Stimulated activated CD4-positive, alpha-beta T cell treated with anti-CD3 and anti-CD28 coated beads, Interleukin-2, amount 100 ng/mL, for 4 hours (primary cell): ENCODE data around the gene TRPC1.
"Not testable (repeated sequence)": the region's sequence is repeated elsewhere in the genome, so short reads cannot be mapped to it uniquely, and the experiment has no call there.

ENCODE experiments used
- DNase-seq: peaks from one replicate; pipeline ENCODE4 v3.0.0-alpha.2; 2020; ENCODE audit warnings: low read depth

The TRPC1 gene

DNA sequence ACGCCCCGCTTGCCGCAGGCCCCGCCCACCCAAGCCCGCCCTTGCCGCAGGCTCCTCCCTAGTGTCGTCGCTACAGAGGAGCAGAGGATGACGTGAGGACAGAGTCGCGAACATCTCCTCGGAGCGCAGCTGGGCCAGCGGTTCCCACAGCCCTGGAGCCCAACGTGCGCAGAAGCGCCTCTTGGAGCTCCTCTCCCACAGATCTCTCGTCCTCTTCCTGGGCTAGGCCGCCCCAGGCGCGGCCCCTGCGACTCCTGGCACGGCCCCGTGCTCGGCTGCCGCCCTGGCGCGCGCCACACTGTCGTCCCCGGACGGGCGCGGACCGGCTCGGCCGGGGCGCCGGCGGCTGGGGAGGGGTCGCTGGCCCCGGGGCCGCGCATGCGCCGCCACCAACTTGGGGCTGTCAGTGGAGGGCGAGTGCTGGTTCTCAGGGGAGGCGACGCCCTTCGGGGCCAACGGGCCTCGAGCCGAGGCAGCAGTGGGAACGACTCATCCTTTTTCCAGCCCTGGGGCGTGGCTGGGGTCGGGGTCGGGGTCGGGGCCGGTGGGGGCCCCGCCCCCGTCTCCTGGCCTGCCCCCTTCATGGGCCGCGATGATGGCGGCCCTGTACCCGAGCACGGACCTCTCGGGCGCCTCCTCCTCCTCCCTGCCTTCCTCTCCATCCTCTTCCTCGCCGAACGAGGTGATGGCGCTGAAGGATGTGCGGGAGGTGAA lies at the start of gene TRPC1:
TRPC1 (plus strand) TSS at position 67 of the 714 bp plus-strand sequence; CDS start at position 593, 526 bp downstream.
- peak; percentile 61 for DNase-seq

DNA sequence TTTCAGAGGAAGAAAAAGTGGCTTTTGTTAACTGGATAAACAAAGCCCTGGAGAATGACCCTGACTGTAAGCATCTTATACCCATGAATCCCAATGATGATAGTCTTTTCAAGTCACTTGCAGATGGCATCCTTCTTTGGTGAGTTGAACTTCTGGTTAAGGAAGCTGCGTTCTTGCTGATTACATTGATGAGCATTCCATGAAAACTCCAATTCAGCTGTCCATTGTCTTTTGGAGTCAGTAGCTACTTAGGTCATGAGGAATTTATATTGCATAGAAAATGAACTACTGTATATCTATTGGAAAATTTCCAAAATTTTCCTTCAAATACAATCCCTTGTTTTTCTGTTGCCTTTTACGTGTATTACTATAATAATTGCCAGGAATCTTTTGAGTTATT lies 47.7 kb upstream of the TRPC1 start:
- DNase-seq = no peak

DNA sequence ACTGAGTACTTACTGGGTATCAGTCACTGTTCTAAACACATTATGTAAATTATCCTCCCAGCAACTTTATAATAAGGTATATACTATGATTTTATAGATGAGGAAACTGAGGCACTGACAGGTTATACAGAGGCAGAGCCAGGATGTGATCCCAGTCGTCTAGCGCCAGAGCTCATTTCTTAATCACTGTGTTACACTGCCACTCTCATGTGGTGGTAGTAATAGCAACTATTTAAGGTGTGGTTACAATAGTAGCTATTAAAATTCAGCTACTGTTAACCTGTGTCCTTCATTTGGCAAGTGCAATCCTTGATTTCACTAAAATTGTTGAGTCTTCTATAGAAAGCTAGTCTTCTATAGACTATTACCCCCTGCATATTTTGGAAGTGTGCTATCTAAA lies 43.1 kb upstream of the TRPC1 start:
- DNase-seq = no peak

DNA sequence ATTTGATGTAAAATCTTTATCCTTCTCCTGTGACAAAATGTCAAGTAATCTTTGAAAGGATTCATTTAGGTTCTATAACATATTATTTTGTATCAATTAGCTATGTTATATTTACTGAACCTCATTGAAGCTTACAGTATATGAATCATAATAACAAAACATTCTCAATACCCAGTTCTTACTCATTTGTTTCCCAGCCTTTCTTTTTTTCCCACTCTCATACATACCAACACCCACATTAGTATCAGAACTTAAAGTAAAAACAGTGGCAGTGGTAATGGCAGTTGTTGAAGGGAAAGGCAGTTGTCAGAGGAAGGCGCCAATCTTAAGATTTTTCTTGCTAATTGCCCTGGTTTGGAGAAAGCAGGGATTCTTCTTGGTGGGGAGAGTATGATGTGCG lies 33.2 kb upstream of the TRPC1 start:
- DNase-seq = no peak

DNA sequence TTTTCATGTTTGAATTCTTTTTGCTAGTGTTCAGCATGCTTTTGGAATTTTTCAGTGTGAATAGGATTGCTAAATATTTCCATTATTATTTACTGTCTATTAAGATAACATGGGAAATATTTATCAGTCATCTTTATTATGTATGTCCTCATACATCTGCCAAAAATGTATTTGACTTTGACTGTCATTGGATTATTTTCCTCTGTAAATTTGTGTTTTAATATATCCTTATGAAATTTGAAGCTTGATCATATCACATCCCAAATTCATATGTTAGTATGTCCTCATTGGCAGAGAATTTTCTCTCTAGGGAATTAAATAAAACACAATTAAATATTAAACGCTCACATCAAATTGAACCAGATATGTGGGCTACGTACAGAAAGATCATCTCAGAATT lies 32.3 kb upstream of the TRPC1 start:
- no peak for DNase-seq

DNA sequence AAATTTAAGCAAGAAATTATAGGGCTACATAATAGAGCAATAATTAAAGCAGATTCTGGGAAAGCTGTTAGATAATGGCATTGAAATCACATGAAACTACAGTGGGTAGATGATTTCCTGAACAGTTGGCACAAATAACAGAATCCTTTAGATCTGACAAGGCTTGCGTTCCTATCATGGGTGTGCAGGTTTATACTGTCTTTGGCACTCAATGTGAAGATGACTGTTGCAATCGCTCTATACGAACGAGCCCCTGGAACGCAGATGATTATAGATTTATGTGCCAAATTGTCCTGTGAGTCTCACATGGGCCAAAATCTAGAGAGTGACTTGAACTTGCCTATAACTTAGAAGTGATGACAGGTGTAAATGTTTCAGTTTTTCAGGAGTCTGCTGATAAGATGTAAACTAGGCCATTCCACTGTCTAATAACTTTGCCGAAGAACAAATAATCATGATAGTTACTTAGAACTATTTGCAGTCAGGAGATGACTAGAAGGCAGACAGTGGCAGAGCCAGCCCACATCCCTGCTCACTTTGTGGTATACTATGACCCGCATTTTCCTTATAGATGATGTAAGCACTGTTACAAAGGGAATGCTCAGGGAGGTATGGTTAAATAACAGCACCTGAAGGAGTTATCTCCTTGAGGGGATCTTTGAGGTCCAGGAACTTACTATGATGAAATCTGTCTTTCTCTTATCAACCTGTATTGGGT lies 30.5 kb upstream of the TRPC1 start:
- no peak for DNase-seq

DNA sequence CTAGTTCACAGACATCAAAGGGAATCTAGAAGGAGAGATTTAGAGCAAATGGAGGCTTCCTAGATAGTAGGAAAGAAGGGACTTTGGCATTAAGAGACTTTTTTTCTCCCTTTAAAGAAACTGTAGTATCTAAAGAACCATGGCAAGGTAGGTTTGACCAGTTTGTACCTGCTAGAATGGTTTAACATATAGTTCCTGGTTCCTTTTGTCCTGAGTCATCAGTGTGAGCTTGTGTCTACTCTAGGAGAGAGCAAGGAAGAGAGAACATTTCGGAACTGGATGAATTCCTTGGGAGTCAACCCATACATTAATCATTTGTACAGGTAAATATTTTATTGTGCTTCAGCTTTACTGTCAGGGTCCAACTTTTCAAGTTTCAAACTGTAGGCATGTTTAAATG lies 29.6 kb upstream of the TRPC1 start:
- no peak for DNase-seq

DNA sequence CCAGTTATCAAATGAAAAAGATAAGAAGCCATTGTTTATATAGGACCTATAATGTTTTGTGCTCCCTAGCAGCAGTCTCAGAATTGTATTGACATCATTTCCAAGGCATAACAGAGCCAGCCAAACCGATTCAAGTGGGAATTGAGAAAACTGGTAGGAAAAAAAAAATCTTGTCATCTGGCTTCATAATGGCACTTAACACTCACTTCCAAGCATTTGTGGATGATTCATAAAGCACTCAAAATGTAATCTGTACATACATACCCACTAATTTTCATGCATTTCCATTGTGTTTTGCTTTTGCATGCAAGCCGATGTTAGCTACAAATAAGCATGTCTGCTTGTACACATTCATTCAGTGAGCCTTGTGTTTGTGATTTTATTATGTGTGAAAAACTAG lies 18.6 kb upstream of the TRPC1 start:
- no peak for DNase-seq

DNA sequence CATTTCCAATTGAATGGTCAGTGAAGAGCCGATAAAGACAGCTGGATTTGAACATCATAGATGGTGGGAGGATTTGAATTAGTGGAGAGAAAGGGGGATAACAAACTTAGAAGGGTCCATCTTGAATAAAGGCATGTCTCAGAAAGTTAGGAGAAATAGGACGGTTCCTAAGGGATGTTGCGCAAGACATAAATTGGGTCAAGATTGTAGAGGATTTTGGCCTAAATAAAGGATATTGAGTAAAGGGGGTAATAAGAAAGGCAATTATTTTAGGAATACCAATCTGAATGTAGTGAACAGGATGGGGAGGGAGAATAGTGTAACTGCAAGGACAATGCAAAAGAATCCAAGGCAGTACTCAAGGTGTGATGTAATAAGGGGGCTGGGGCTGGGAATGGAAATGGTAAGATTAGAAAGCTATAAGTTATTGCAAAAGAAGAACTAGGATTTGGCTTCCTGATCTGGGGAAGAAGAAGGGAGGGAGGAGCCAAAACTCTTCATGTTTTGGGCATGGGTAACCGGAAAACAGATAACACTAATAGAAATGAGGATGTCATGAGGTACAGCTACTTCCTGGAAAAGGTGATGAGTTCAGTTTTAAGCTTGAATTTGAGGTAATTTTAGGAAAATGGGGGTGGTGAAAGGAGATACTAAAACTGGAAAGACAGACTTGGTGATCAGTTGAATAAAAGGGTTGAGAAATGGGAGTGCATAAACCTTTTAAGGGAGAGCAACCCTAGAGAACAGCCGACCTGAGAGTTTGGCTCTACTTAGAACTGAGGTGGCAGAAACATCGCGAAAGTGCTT lies 17.3 kb upstream of the TRPC1 start:
- DNase-seq = no peak

DNA sequence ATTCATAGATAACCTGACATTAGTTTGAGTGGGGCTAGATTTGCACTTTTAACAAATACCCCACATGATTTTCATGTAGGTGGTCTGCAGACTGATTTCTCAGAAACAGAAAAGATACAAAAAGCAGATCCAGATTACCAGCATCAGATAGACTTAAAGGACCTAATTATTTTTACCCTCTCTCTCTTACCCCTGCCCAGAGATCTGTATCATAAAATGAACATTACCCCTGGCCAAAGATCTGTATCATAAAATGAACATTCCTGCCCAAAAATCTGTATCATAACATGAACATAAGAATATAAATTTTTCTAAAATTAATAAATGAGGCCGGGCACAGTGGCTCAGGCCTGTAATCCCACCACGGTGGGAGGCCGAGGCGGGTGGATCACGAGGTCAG lies 14.6 kb upstream of the TRPC1 start:
- no peak for DNase-seq

DNA sequence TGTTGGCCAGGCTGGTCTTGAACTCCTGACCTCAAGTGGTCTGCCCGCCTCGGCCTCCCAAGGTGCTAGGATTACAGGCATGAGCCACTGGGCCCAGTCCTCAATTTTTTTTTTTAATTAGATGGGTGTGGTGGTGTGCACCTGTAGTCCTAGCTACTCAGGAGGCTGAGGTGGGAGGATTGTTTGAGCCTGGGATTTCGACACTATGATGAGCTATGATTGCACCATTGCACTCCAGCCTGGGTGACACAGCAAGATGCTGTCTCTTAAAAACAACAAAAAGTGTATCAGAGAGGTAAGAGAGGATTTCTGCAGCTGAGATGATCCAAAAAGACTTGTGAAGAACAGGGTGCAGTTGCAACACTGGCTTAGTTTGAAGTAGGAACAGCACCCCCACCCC lies 9.0 kb upstream of the TRPC1 start:
- DNase-seq = not testable (repeated sequence)

DNA sequence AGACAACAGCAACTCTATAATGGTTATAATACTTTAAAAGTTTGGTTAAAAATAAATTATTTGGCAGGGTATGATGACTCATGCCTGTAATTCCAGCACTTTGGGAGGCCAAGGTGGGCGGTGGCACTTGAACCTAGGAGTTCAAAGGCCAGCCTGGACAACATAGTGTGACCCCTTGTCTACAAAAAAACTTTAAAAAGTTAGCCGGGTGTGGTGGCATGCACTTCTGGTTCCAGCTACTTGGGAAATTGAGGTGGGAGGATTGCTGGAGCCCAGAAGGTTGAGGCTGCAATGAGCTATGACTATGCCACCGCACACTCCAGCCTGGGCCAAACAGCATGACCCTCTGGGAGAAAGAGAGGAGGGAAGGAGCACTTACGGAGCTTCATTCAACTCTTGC lies 7.7 kb upstream of the TRPC1 start:
- DNase-seq = no peak

DNA sequence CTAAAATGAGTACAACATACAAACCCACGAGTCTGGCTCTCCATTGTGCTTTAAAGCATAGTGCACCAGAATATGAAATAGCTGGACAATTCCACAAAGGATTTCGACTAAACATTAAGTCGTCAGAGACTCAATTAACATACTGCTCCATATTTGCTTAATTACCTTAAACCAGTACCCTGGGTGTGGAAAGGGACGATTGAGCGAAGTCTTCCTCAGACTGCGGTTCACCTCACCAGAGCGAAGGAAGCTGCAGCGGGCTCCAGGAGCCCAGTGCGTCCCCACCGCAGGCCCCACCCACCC lies 218 bp upstream of the TRPC1 start:
- DNase-seq = no peak

DNA sequence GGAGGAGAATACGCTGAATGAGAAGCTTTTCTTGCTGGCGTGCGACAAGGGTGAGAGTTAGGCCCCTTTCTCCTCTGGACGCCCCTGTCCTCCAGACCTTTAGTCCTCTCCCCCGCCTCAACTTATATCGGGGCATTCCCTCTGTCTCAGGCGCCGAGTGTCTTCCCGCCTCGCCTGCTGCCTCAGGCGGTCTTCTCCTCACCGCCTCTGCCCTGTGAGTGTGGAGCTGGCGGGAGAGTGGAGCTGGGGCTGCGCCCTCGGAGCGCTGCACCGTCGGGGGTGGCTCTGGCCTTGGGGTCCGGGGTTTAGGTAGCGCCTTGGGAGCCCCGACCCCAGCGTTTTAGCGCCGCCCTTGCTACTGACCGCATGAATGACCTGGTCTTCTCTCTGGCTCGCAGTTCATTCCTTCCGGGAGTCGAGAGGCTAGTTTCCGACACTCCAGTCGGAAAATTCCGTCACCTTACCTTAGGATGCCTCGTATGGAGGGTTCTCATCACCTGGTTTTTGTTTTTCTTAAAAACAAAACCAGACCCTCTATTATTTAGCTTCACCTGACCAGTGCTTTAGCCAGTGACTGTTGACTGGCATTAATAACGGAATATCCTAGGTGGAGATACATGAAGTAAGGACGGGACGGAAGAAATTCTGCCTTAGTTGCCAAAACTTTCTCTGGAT lies 985 bp downstream of the TRPC1 start:
- no peak for DNase-seq

DNA sequence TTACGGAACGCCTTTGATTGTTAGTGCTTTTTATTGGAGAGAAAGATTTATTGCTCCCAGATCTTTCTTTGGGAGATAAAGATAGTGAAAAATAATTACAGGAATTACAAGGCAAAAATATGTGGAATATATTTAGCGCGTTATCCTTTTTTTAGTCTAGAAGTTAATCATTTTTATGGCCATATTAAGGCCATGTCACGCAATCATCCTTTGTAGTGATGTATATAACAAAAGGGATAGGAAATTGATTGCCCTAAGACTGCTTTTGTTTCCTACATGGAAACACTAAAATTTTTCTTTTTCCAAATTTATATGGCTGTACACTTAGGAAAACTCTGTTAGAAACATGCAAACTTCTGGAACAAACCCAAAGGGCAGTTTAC lies 1.5 kb downstream of the TRPC1 start:
- DNase-seq = no peak

DNA sequence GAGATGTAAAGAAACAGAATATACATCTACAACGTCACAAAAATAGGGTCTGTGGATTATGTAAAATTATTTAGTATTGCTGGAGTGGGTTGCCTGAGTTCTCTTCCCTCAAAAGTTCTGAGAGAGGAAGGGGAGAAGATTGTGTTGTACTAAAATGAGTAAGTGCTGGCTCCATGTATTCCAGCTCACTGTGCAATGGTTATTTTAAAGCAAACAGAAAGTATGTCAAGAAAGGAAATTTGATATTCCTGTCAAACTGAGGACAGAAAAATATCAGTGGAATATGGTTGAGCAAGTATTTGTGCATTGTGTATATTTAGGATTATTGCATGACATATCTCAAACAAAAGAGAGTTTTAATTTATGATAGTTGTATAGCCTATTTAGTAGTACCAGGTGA lies 2.2 kb downstream of the TRPC1 start:
- no peak for DNase-seq

DNA sequence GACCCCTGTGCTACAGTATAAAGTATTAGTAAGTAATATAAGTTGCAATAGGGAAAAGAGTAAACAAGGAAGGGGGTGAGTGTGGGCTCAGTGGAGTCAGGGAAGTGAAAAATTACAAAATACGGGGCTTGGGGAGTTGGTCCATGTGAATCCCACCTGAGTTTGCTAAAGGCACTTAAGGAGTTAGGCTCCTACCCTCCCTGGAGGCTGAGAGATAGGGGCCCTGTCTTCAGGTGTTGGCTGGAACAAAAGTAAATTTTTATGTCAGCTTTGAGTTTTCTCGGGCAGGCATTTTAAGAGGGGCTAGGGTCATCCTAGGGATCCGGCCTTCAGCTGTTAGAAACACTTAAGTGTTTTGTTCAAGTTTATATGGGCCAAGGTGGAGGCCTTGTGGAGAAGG lies 8.2 kb downstream of the TRPC1 start:
- DNase-seq = no peak

DNA sequence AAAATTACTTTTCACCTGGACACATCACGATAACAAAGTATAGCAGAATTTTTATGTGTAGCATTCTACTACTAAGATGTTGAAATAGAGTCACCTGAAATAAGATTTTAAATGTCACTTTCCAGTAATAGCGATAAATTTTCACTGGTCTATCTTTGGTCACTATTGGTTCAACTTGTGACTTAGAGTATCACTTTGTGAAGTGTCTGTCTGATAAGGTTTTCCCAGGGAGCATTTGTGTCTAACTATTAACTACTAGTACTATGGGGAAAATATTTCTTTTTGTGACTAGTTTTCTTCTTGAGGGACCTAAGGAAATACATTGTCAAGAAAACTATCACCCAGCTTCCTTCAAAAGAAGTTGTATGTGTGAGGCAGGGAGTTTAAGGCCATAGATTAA lies 11.0 kb downstream of the TRPC1 start:
- DNase-seq = no peak

DNA sequence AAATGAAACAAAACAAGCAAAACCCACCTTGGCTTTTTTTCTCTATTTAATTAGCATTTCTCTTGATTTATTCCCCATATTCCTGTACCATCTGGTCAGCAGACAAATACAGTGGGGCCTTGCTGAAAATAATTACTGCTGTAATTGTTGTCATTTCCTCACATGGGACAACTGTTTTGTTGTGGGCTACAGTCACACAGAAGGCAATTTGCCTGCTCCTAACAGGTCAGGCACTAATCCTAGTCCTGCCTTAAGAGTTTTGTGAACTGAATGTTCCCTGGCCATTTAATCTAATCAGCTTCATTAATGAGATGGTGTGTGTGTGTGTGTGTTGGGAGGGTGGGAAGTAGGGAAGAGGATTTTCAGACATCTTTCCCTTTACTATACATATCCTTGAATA lies 11.6 kb downstream of the TRPC1 start:
- DNase-seq = no peak

DNA sequence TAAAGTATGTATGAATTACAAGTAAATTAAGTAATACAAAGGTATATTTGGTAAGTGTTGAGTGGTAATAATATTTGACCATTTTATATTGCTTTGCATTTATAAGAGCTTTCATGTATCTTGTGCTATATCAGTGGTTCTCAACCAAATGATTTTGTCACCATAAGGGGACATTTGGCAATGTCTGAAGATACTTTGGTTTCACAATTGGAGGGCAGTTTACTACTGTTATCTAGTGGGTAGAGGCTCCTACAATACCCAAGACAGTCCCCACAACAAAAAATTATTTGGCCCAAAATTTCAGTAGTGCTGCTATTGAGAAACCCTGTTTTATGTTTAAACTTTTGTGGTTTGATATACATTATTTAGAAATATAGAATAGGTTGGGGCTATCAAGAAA lies 14.6 kb downstream of the TRPC1 start:
- DNase-seq = no peak

DNA sequence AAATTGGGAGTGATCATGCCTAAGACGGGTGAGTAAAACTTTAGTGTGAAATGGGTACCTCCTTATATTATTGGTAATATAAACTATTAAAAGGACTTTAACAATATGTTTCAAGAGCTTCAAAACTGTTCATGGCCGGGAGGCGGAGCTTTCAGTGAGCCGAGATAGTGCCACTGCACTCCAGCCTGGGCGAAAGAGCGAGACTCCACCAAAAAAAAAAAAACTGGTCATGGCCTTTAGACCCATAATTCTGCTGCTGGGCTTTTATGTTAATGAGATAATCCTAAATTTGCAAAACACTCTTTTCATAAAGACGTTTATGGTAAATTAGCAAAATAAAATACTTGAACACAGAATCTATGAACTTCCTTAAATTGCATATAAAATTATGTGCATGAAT lies 22.8 kb downstream of the TRPC1 start:
- DNase-seq = no peak

DNA sequence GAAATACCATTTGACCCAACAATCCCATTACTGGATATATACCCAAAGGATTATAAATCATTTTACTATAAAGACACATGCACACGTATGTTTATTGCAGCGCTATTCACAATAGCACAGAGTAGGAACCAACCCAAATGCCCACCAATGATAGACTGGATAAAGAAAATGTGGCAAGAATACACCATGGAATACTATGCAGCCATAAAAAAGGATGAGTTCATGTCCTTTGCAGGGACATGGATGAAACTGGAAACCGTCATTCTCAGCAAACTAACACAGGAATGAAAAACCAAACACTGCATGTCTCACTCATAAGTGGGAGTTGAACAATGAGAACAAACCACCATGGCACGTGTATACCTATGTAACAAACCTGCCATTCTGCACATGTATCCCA lies 26.7 kb downstream of the TRPC1 start:
- not testable (repeated sequence) for DNase-seq

DNA sequence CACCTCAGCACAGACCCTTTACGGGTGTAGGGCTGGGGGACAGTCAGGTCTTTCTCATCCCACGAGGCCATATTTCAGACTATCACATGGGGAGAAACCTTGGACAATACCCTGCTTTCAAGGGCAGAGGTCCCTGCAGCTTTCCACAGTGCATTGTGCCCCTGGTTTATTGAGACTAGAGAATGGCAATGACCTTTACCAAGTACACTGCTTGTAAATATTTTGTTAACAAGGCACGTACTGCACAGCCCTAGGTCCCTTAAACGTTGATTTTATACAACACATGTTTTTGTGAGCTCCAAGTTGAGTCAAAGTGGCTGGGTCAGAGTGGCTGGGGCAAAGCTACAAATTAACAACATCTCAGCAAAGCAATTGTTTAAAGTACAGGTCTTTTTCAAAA lies 28.8 kb downstream of the TRPC1 start:
- DNase-seq = not testable (repeated sequence)
